SK-N-MC (cell line): ENCODE results near the gene SULT1B1.
A peak's percentile ranks its signal among the peaks of the same experiment; 100 is the strongest.

ENCODE experiments used
- DNase-seq: peaks from one replicate; pipeline ENCODE4 v3.0.0-alpha.2; 2011; ENCODE audit warnings: low read depth, low spot score
- H3K27ac ChIP-seq: fragments of 200-600 bp; sonication (generic); 2 replicates; pipeline ENCODE4 v1.5.1; 2016; ENCODE audit warnings: mixed run types
- H3K36me3 ChIP-seq: fragments of 200-600 bp; sonication (generic); 2 replicates; pipeline ENCODE4 v1.6.1; 2017; ENCODE audit warnings: antibody characterized with exemption, low read length, mixed read lengths; ENCODE audit not compliant: insufficient read depth
- H3K4me3 ChIP-seq: fragments of 200-600 bp; sonication (generic); 2 replicates; pipeline ENCODE4 v1.5.1; 2016
- H3K9ac ChIP-seq: fragments of 200-600 bp; sonication (generic); 2 replicates; pipeline ENCODE4 v1.8.0; 2017; ENCODE audit warnings: mixed run types, mixed read lengths; ENCODE audit not compliant: insufficient read length
- H3K9me3 ChIP-seq: fragments of 200-600 bp; sonication (generic); 2 replicates; pipeline ENCODE4 v1.6.1; 2017; ENCODE audit warnings: low read depth, mild to moderate bottlenecking, antibody characterized with exemption, low read length, moderate library complexity, mixed read lengths
- EZH2 ChIP-seq: fragments of 200-600 bp; sonication (generic); IDR thresholded peaks from one replicate; pipeline ENCODE4 v1.6.1; 2017; ENCODE audit warnings: antibody characterized with exemption
- FOXP2 ChIP-seq: optimal IDR thresholded peaks from 2 replicates; pipeline ENCODE3; 2011; ENCODE audit warnings: mild to moderate bottlenecking, moderate library complexity; ENCODE audit not compliant: insufficient read depth; ENCODE audit errors: extremely low read length, control extremely low read depth
- POLR2AphosphoS5 ChIP-seq: IDR thresholded peaks from 2 replicates; pipeline ENCODE4 v1.6.1; 2012; ENCODE audit warnings: mild to moderate bottlenecking, low read depth, low read length, borderline replicate concordance

Gene SULT1B1

DNA sequence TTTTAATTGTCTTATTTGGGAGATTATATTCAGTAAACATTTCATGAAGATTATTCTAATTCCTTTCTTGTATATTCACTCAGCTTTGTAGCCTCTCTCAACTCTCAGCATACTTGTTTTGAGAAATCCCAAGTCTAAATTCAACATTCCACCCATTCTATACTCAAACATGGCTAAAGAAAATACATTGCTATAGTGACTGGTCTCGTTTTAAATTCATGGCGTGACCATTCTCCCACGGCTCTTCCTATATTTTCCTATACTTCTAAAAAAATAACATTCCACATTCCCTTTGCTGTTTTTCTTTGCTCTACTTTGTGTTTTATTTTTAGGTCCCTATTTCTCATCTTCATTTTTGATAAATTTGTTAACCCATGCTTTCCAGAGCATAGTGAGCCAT lies 58.2 kb downstream of the SULT1B1 start:
- DNase-seq, result no peak
- Histone ChIP-seq H3K9ac (no peak overlapping the region), H3K9me3 (no peaks in the 10 kb centered on the region), H3K36me3 (no peaks in the 10 kb centered on the region), H3K27ac (no peak overlapping the region), H3K4me3 (no peak overlapping the region)
- no peak for TF ChIP-seq POLR2AphosphoS5

- no peaks in the 10 kb centered on the region for H3K9me3 ChIP-seq
- H3K27ac ChIP-seq, result no peak overlapping the region
- no peak overlapping the region for H3K4me3 ChIP-seq
- no peaks in the 10 kb centered on the region for H3K36me3 ChIP-seq
- H3K9ac ChIP-seq, result no peak overlapping the region
- no peak for DNase-seq
- TF ChIP-seq POLR2AphosphoS5 (no peak), FOXP2 (no peak)
Observed at GRCh38 chr4:69701696-69702095, 58.7 kb downstream of the SULT1B1 start.

DNA sequence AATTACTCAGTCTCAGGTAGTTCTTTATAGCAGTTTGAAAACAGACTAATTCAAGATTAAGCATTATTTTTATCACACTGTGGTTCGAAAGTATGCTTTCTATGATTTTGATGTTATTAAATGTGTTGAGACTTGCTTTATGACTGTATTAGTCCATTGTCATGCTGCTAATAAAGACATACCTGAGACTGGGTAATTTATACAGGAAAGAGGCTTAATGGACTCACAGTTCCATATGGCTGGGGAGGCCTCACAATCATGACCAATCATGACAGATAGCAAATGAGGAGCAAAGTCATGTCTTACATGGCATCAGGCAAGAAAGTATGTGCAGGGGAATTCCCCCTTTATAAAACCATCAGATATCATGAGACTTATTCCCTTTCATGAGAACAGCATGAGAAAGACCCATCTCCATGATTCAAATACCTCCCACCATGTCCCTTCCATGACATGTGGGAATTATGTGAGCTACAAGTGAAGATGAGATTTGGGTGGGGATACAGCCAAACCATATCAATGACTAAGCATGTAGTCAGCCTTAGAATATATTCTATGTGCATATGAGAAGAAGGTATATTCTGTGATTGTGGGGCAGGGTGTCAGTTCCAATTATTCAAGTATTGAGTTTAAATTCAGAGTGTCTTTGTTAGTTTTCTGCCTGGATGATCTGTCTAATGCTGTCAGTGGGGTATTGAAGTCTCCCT lies 62.7 kb downstream of the SULT1B1 start:
- Histone ChIP-seq H3K36me3 (no peaks in the 10 kb centered on the region), H3K27ac (no peak overlapping the region), H3K4me3 (no peak overlapping the region), H3K9me3 (no peaks in the 10 kb centered on the region), H3K9ac (no peak overlapping the region)
- TF ChIP-seq EZH2 (no peak), FOXP2 (no peak), POLR2AphosphoS5 (no peak)
- no peak for DNase-seq

DNA sequence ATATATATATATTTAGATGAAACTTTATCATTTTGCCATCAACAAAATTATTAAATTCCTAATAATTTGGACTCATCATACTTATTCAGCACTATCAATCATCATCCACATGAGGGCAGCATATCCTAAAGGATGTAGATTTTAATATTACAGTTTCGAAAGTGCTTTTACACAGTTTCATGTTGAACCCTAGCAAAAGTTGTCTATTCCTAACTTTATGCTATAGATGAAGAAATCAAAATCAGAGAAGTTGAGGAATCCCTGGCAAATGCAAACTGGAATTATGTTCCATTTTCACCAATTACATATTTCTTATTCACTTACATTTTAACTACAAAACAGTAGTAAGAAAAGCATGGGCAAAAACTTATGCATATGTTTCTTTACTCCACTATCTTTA lies 70.8 kb downstream of the SULT1B1 start:
- Histone ChIP-seq H3K36me3 (no peaks in the 10 kb centered on the region), H3K9me3 (no peaks in the 10 kb centered on the region), H3K4me3 (peak overlapping the region; percentile 36; the same call in 1 of the 2 replicates), H3K27ac (no peak overlapping the region), H3K9ac (no peak overlapping the region)
- DNase-seq, result peak; percentile 45
- TF ChIP-seq EZH2 (no peak), POLR2AphosphoS5 (no peak), FOXP2 (no peak)

GRCh38 chr4:69684804-69685203 lies 75.6 kb downstream of the SULT1B1 start:
- Histone ChIP-seq H3K36me3 (no peaks in the 10 kb centered on the region), H3K27ac (no peak overlapping the region), H3K9me3 (no peaks in the 10 kb centered on the region), H3K9ac (no peak overlapping the region), H3K4me3 (no peak overlapping the region)
- no peak for DNase-seq
- TF ChIP-seq FOXP2 (no peak), POLR2AphosphoS5 (no peak)
